Activated T-cell treated with anti-CD3 and anti-CD28 coated beads, Interleukin-2, amount 50 U/mL, for 24 hours (primary cell): ENCODE data around the gene CXCL10.
"Not testable (repeated sequence)": the region's sequence is repeated elsewhere in the genome, so short reads cannot be mapped to it uniquely, and the experiment has no call there.

Source experiments
- DNase-seq: peaks from one replicate; pipeline ENCODE4 v3.0.0-alpha.2; 2020
- H3K27ac Mint-ChIP-seq: 2 replicates; pipeline ENCODE4 v1.8.0; 2020; ENCODE audit warnings: mild to moderate bottlenecking, mixed read lengths
- H3K27me3 Mint-ChIP-seq: 2 replicates; pipeline ENCODE4 v1.8.0; 2020; ENCODE audit warnings: mixed read lengths
- H3K36me3 Mint-ChIP-seq: 2 replicates; pipeline ENCODE4 v1.8.0; 2020; ENCODE audit warnings: low read depth, mixed read lengths
- H3K4me1 Mint-ChIP-seq: 2 replicates; pipeline ENCODE4 v1.8.0; 2020; ENCODE audit warnings: low read depth, mixed read lengths
- H3K4me3 Mint-ChIP-seq: 2 replicates; pipeline ENCODE4 v1.8.0; 2020; ENCODE audit warnings: mild to moderate bottlenecking, moderate library complexity, mixed read lengths
- H3K9me3 Mint-ChIP-seq: 2 replicates; pipeline ENCODE4 v1.8.0; 2020; ENCODE audit warnings: mixed read lengths

The CXCL10 gene

DNA sequence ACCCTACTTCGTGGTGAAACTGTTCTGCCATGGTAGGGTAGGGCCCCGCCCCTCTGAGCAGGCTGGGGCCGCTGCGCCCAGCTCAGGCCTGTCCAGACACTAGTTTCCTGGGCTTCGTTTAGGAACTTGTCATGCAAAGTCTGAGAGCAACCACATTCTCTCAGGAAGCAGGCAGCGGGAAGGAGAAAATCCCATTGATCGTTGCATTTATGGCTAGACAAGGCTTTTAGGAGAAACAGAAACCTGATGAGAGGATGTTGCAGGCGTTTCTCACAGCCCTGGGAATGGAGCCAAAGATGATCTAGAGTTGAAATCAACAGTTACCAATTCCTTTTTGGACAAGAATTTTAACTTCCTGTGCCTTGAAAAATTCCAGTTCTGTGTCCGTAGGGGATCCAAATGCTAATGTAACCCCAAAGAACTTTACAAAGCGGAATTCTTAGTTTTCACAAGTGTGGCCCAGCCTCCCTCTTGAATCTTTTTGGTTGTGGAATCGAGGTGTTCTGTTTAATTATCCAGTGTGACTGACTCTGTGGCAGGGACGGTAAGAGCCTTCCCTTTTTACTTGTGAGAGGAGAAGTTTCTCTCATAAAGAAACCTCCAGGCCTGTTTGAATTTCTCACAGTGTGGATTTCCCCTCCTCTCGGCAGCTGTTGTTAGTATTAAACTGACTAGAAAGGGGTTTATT, 11.5 kb downstream of the CXCL10 start:
- no peak overlapping the region for H3K27ac Mint-ChIP-seq
- H3K4me3 Mint-ChIP-seq = no peak overlapping the region
- no peaks in the 10 kb centered on the region for H3K36me3 Mint-ChIP-seq
- no peaks in the 10 kb centered on the region for H3K9me3 Mint-ChIP-seq
- H3K27me3 Mint-ChIP-seq = peaks cover 5% of the 10 kb centered on the region
- peaks cover 10% of the 10 kb centered on the region for H3K4me1 Mint-ChIP-seq
- no peak for DNase-seq

DNA sequence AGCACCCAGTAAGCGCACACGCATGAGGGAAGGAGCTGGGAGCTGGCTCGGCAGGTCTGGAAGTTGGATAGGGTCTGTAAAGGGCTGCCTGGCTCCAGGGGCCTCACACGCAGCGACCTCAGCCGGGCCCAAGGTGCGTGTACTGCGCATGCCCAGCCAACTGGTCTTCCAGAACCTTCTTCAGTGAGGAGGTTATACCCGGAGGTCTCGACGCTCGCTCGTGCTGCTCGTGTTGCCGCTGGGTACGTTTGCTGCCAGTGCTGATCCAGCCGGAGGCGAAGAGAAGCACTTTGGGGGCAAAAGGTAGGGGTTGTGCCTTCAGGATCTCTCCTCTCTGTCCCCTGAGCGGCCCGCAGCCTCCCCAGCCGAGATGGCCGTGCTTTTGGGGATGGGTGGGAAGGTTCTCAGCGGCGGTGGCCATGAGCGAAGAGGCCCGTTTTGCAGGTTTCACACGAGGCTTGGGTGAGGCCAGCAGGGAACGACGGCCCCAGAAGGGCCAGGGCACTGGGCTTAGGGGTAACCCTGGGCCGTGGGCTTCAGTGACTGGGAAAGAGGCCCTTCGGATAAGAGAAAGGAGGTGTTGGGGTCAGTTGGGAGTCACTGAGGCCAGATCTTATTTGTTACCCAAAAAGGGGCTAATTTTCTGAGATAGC, 12.2 kb downstream of the CXCL10 start:
- H3K36me3 Mint-ChIP-seq = no peaks in the 10 kb centered on the region

DNA sequence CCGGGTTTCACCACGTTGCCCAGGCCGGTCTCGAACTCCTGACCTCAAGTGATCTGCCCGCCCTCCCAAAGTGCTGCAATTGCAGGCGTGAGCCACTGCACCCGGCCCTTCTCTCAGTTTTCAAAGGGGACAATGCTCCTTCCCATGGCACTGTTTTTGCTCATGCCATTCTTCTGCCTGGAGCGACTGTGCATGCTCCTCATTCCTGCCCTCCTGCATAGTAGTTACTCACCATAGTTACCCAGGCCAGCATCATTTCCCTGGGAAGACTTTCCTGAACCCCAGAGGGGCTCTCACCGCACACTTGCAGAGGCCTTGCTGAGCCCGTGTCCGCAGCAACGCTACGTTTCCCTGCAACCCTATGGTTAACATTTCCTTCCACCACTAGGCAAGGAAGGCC, 12.7 kb downstream of the CXCL10 start:
- Mint-ChIP-seq H3K4me1 (peaks cover 4% of the 10 kb centered on the region), H3K27ac (no peak overlapping the region), H3K4me3 (no peak overlapping the region), H3K36me3 (no peaks in the 10 kb centered on the region), H3K9me3 (no peaks in the 10 kb centered on the region), H3K27me3 (peaks cover 13% of the 10 kb centered on the region)
- DNase-seq = no peak

More for the DNA sequence above, 12.2 kb downstream of the CXCL10 start:
- DNase-seq = no peak
- no peak overlapping the region for H3K27ac Mint-ChIP-seq
- no peaks in the 10 kb centered on the region for H3K9me3 Mint-ChIP-seq
- no peak overlapping the region for H3K4me3 Mint-ChIP-seq
- peaks cover 4% of the 10 kb centered on the region for H3K4me1 Mint-ChIP-seq
- peaks cover 7% of the 10 kb centered on the region for H3K27me3 Mint-ChIP-seq

DNA sequence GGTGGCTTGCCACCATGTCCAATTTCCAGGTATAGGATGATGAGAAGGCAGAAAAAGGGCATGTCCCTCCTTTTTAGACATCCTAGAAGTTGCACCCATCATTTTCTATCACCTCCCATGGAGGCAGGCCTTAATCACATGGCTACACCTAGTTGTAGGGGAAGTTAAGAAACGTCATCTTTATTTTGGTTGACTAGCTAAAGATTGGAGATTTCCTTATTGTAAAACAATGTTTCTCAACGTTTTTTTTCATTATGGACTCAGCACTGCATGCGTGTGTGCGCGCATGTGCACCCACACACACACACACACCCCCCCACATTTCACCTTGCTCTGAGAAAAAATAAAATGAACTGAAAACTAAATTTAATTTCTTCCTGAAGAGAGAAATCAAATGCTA, 14.0 kb downstream of the CXCL10 start:
- DNase-seq = no peak
- Mint-ChIP-seq H3K36me3 (no peaks in the 10 kb centered on the region), H3K27ac (no peak overlapping the region), H3K4me3 (no peak overlapping the region), H3K27me3 (peaks cover 14% of the 10 kb centered on the region), H3K9me3 (no peaks in the 10 kb centered on the region), H3K4me1 (peaks cover 4% of the 10 kb centered on the region)

- Mint-ChIP-seq H3K9me3 (no peaks in the 10 kb centered on the region), H3K36me3 (no peaks in the 10 kb centered on the region), H3K4me1 (peaks cover 6% of the 10 kb centered on the region), H3K4me3 (no peak within 1 kb of the TSS), H3K27me3 (peaks cover 22% of the 10 kb centered on the region), H3K27ac (no peak within 1 kb of the TSS)
- DNase-seq = no peak
These were observed 16.0 kb downstream of the CXCL10 start, which contains the start of gene CXCL9 for GRCh38 chr4:76007089-76007862. CXCL9 (minus strand) TSS chr4:76007509; CDS start chr4:76007449, 60 bp downstream.

DNA sequence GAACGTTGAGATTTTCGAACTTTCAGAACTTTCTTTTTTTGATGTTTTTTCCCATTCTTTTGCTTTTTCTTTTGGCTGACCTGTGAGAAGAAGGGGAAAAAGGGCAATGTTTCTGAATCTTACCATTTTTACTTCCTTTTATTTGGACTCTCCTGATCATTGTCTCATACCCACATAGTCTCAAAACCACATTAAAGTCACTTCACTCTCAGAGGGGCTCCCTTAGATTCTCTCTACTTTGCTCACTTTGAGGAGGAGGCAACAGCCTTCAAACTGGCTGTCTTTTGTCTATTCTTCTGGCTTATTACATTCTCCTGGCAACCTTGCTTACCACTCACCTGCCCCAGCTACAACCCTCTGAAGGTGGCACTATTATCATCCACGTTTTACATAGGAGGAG, 19.7 kb downstream of the CXCL10 start:
- H3K27me3 Mint-ChIP-seq = peaks cover 22% of the 10 kb centered on the region
- no peak overlapping the region for H3K4me3 Mint-ChIP-seq
- H3K36me3 Mint-ChIP-seq = no peaks in the 10 kb centered on the region
- H3K27ac Mint-ChIP-seq = no peak overlapping the region
- DNase-seq = no peak
- no peaks in the 10 kb centered on the region for H3K9me3 Mint-ChIP-seq
- H3K4me1 Mint-ChIP-seq = peaks cover 3% of the 10 kb centered on the region

DNA sequence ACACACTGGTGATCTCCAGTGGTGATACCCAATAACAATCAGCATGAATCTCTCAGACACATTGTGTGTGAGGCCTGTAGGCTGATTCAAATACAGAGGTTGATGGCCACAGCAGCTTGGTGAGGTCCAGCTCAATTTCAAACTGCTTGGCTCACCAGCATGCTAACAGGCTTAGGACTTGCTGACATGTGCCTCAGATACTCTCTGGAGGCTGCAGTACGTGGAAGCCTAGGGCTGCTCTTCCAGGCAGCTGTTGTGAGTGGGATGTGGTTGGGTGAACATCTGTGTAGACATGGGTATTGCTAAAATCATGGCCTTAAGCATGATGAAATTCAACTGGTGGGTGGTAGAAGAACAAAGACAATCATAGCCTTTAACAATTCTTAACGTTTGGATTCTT, 20.3 kb downstream of the CXCL10 start:
- H3K4me3 Mint-ChIP-seq = no peak overlapping the region
- no peaks in the 10 kb centered on the region for H3K36me3 Mint-ChIP-seq
- H3K4me1 Mint-ChIP-seq = peaks cover 3% of the 10 kb centered on the region
- no peak for DNase-seq
- H3K27ac Mint-ChIP-seq = no peak overlapping the region
- H3K27me3 Mint-ChIP-seq = peaks cover 18% of the 10 kb centered on the region
- H3K9me3 Mint-ChIP-seq = no peaks in the 10 kb centered on the region

GRCh38 chr4:76002176-76002575, 21.1 kb downstream of the CXCL10 start:
- Mint-ChIP-seq H3K4me1 (peaks cover 3% of the 10 kb centered on the region), H3K27ac (no peak overlapping the region), H3K9me3 (no peaks in the 10 kb centered on the region), H3K27me3 (peaks cover 17% of the 10 kb centered on the region), H3K36me3 (no peaks in the 10 kb centered on the region), H3K4me3 (no peak overlapping the region)
- DNase-seq = no peak

DNA sequence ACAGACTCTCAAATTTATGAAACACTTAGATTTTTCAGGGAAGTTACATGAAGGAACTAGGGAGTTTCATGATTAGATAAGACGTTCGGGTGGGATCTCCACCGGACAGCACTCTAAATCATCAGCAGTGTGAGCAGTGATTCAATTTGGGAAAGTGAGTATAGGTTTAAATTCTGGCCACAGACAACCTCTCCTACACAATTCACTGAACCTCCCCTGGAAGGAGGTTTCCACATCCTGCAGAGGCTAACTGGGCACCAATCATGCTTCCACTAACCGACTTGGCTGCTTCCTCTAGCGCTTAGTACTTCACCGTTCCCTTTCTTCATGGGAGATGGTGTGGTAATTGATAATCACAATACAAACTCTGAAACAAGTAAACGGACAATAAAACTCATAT, 21.6 kb downstream of the CXCL10 start:
- no peaks in the 10 kb centered on the region for H3K9me3 Mint-ChIP-seq
- H3K4me3 Mint-ChIP-seq = no peak overlapping the region
- H3K36me3 Mint-ChIP-seq = no peaks in the 10 kb centered on the region
- DNase-seq = no peak
- H3K4me1 Mint-ChIP-seq = peaks cover 3% of the 10 kb centered on the region
- no peak overlapping the region for H3K27ac Mint-ChIP-seq
- peaks cover 17% of the 10 kb centered on the region for H3K27me3 Mint-ChIP-seq

DNA sequence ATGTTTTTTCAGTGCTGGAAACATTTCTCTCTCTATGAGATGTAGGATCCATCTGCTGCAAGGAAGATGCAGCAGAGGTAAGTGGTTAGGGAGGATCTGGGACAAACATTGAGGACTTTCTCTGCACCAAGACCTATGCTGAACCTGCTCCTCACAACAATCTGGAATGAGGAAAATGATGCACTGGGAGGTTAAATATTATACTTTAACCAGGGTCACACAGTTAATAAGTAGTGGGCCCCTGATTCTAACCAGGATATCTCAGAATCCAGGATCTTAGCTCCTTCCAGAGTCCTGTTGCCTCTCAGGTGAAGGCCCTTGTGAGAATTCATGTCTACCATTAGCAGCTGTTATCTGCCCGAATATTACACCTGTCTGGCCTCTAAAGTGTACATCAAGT, 23.0 kb downstream of the CXCL10 start:
- peaks cover 3% of the 10 kb centered on the region for H3K4me1 Mint-ChIP-seq
- DNase-seq = no peak
- no peak overlapping the region for H3K27ac Mint-ChIP-seq
- H3K36me3 Mint-ChIP-seq = no peaks in the 10 kb centered on the region
- H3K9me3 Mint-ChIP-seq = no peaks in the 10 kb centered on the region
- H3K4me3 Mint-ChIP-seq = no peak overlapping the region
- H3K27me3 Mint-ChIP-seq = peaks cover 8% of the 10 kb centered on the region

DNA sequence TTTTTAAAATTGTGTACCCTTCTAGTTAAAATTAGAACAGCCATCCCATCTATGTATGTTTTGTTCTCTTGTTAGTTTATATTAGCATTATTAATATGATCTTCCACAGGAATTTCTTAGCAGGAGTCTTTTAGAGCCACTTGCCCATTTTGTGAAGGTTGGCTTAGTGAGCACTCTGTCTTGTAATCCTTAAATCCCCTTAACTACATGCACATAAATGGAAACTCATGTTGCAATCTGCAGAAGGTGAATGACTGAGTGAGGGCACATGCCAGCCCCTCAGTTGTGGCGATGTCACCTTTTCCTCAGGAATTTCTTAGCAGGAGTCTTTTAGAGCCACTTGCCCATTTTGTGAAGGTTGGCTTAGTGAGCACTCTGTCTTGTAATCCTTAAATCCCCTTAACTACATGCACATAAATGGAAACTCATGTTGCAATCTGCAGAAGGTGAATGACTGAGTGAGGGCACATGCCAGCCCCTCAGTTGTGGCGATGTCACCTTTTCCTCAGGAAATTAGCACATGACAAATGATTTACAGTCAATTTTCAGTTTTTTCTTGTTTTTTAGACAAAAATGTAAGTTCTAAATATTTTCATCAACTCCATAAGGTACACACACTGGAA, 24.7 kb downstream of the CXCL10 start:
- DNase-seq, H3K27me3 Mint-ChIP-seq, H3K4me3 Mint-ChIP-seq, H3K36me3 Mint-ChIP-seq, H3K4me1 Mint-ChIP-seq, H3K9me3 Mint-ChIP-seq, H3K27ac Mint-ChIP-seq: not testable (repeated sequence)

DNA sequence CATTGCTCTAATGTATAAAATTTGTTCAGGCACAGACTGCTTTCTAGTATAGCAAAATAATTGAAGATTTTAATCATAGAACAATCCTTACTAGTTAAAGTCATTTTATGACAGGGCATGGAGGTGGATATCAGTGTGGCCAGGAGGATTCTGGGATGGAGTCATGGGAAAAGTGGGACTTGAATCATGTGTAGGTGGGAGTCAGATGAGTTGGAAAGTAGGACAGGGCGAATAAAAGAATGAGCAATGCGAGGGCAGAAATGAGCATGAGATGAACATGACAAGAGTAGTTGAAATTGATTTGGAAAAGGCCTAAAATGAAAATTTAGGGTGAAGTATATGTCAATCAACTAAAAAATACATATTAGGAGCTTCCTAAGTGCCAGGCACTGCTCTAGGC, 25.4 kb downstream of the CXCL10 start:
- Mint-ChIP-seq H3K36me3 (no peaks in the 10 kb centered on the region), H3K9me3 (no peaks in the 10 kb centered on the region), H3K27me3 (no peaks in the 10 kb centered on the region), H3K27ac (no peak overlapping the region), H3K4me3 (no peak overlapping the region), H3K4me1 (no peaks in the 10 kb centered on the region)
- no peak for DNase-seq

DNA sequence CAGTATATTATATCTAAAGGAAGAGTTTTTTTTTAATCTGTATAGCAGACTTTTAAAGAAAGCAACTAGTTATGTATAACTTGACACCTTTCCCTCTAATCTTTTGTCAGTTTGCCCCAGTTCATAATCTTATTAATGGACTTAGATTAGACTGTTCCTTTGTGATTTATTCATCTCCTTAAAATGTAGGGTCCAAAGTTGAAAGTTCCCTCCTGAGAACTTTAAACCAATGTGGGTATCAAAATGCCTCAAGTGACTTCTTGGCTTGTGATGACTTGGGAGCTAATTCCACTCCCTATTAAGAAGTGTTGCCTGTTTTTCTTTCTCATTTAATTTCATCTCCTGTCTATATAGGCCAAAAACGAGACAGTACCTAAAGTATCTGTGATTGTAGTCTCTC, 26.2 kb downstream of the CXCL10 start:
- no peaks in the 10 kb centered on the region for H3K36me3 Mint-ChIP-seq
- H3K27me3 Mint-ChIP-seq = no peaks in the 10 kb centered on the region
- H3K27ac Mint-ChIP-seq = no peak overlapping the region
- no peak overlapping the region for H3K4me3 Mint-ChIP-seq
- no peak for DNase-seq
- no peaks in the 10 kb centered on the region for H3K4me1 Mint-ChIP-seq
- no peaks in the 10 kb centered on the region for H3K9me3 Mint-ChIP-seq

- Mint-ChIP-seq H3K36me3 (peaks cover under 1% of the 10 kb centered on the region), H3K9me3 (no peaks in the 10 kb centered on the region), H3K27me3 (no peaks in the 10 kb centered on the region), H3K27ac (no peak overlapping the region), H3K4me1 (peaks cover 7% of the 10 kb centered on the region), H3K4me3 (no peak overlapping the region)
- DNase-seq = peak; percentile 43
These were observed 27.6 kb downstream of the CXCL10 start for GRCh38 chr4:75995727-75996126.
